Stromal cell of bone marrow (primary cell): Measurements from ENCODE around the gene ZBTB37.
"Not testable (repeated sequence)": the region's sequence is repeated elsewhere in the genome, so short reads cannot be mapped to it uniquely, and the experiment has no call there.

Experiments
- DNase-seq: peaks from one replicate; pipeline ENCODE4 v3.0.0-alpha.2; 2012; ENCODE audit warnings: low read depth

Gene ZBTB37

GRCh38 chr1:173868266-173869020 lies at the start of gene ZBTB37:
ZBTB37 (plus strand) TSS chr1:173868380; CDS start chr1:173870226, 1,846 bp downstream.
- no peak for DNase-seq

GRCh38 chr1:173818459-173818858 lies 49.7 kb upstream of the ZBTB37 start:
- DNase-seq, result no peak

GRCh38 chr1:173821680-173822079 lies 46.5 kb upstream of the ZBTB37 start:
- no peak for DNase-seq

- no peak for DNase-seq
Measured at GRCh38 chr1:173823781-173824314, 44.3 kb upstream of the ZBTB37 start.

- DNase-seq, result peak; percentile 98
Measured at GRCh38 chr1:173824315-173825081, 43.7 kb upstream of the ZBTB37 start, which contains the start of the genes CENPL and DARS2. CENPL (minus strand) TSS chr1:173824883; CDS start chr1:173811299, 13,584 bp downstream. DARS2 (plus strand) TSS chr1:173824673; CDS start chr1:173825230, 557 bp downstream.

GRCh38 chr1:173827611-173828010 lies 40.6 kb upstream of the ZBTB37 start:
- DNase-seq, result no peak

GRCh38 chr1:173832748-173833147 lies 35.4 kb upstream of the ZBTB37 start:
- DNase-seq, result no peak

GRCh38 chr1:173852105-173852504 lies 16.1 kb upstream of the ZBTB37 start:
- no peak for DNase-seq

- DNase-seq, result no peak
Measured at GRCh38 chr1:173853074-173853473, 15.1 kb upstream of the ZBTB37 start.

- DNase-seq, result no peak
Measured at GRCh38 chr1:173856014-173856413, 12.2 kb upstream of the ZBTB37 start.

- no peak for DNase-seq
Measured at GRCh38 chr1:173856903-173857302, 11.3 kb upstream of the ZBTB37 start.

GRCh38 chr1:173857363-173857917 lies 10.7 kb upstream of the ZBTB37 start:
- DNase-seq, result no peak

GRCh38 chr1:173859547-173859946 lies 8.6 kb upstream of the ZBTB37 start:
- DNase-seq, result not testable (repeated sequence)

- no peak for DNase-seq
Measured at GRCh38 chr1:173860065-173860464, 8.1 kb upstream of the ZBTB37 start.

GRCh38 chr1:173861731-173862145 lies 6.4 kb upstream of the ZBTB37 start:
- DNase-seq, result no peak

GRCh38 chr1:173862146-173862768 lies 5.9 kb upstream of the ZBTB37 start:
- not testable (repeated sequence) for DNase-seq

- DNase-seq, result no peak
Measured at GRCh38 chr1:173862769-173863223, 5.4 kb upstream of the ZBTB37 start.

- DNase-seq, result no peak
Measured at GRCh38 chr1:173863224-173864161, 4.7 kb upstream of the ZBTB37 start.

- DNase-seq, result no peak
Measured at GRCh38 chr1:173864179-173864867, 3.9 kb upstream of the ZBTB37 start.
